ENCODE results near the gene RIPOR2. TPM values are rescaled to one million over a fixed set of nuclear protein-coding genes. Genes with fewer than 3 reads are reported as not detected.

The RIPOR2 gene
- total RNA-seq, 1 experiment from 2014 or later = 5.0 TPM

GRCh38 chr6:24907919-24908649 lies 27.7 kb downstream of the RIPOR2 start:
- H3K9ac ChIP-seq (ENCODE audit: extremely low read depth, insufficient read length, low read length) = no peak overlapping the region
- H3K4me1 ChIP-seq (ENCODE audit: insufficient read depth, low read length) = peaks cover 6% of the 10 kb centered on the region; the same call in 1 of the 2 replicates
- H3K18ac ChIP-seq (ENCODE audit: insufficient read length, low read depth, low read length) = no peak overlapping the region
- H4K20me1 ChIP-seq (ENCODE audit: control insufficient read depth, insufficient read depth, insufficient read length) = no peaks in the 10 kb centered on the region
- H4K5ac ChIP-seq (ENCODE audit: insufficient read length, low read depth, low read length) = no peak overlapping the region
- TF ChIP-seq CTCF (conservative IDR thresholded peaks at IDR 0.05) = no peak
- H4K8ac ChIP-seq (replicated peaks; ENCODE audit: insufficient read length, low read depth, low read length) = no peak overlapping the region
- Mint-ChIP-seq H3K27me3 (ENCODE audit: low read depth) (peaks cover 49% of the 10 kb centered on the region), H3K4me1 (peaks cover 30 to 37% of the 10 kb centered on the region in 2 experiments), H3K9me3 (no peaks in the 10 kb centered on the region; a peak in 1 of 5 replicates), H3K27ac (no peak overlapping the region), H3K4me3 (no peak overlapping the region; a peak in 1 of 5 replicates), H3K36me3 (ENCODE audit: insufficient read depth in 1 of 3, low read depth in 3 of 3) (peaks cover 0 to 10% (median 0%) of the 10 kb centered on the region in 3 experiments; a peak in 3 of 7 replicates)
- no peaks in the 10 kb centered on the region for H3K79me1 ChIP-seq (ENCODE audit: insufficient read depth, low read depth, low read length, poor library complexity, severe bottlenecking)
- H2BK15ac ChIP-seq (ENCODE audit: low read depth, low read length) = no peak overlapping the region
- no peak overlapping the region for H2AK5ac ChIP-seq (ENCODE audit: insufficient read length, low read length)
- H3K9me3 ChIP-seq (ENCODE audit: control insufficient read depth, low read depth, low read length) = no peaks in the 10 kb centered on the region
- no peak overlapping the region for H2BK5ac ChIP-seq (ENCODE audit: insufficient read length, low read length)
- H2AFZ ChIP-seq (ENCODE audit: low read length) = no peak overlapping the region
- no peak overlapping the region for H2BK12ac ChIP-seq (ENCODE audit: insufficient read length, low read depth, low read length)
- no peak overlapping the region for H4K91ac ChIP-seq (ENCODE audit: insufficient read length, low read depth, low read length)
- H2BK120ac ChIP-seq (ENCODE audit: low read depth, low read length, poor library complexity, severe bottlenecking) = no peak overlapping the region
- no peak overlapping the region for H3K4me2 ChIP-seq (ENCODE audit: insufficient read depth, insufficient read length, low read length)
- no peak overlapping the region for H2BK20ac ChIP-seq (ENCODE audit: low read depth, low read length, poor library complexity, severe bottlenecking)
- WGBS (ENCODE audit: extremely low coverage, insufficient read length, low lambda C conversion rate) = no CpG with 5 or more reads among the region's 4 CpGs
- H3K4ac ChIP-seq (ENCODE audit: low read depth, low read length) = no peak overlapping the region
- peaks cover 2% of the 10 kb centered on the region; the same call in 1 of the 2 replicates for H3K79me2 ChIP-seq (ENCODE audit: insufficient read depth, low read length)
- H3T11ph ChIP-seq (ENCODE audit: low read length) = no peak overlapping the region
- no peak overlapping the region for H3K56ac ChIP-seq (ENCODE audit: insufficient read length, low read depth, low read length)
- DNase-seq = no peak
- peaks cover 18% of the 10 kb centered on the region for H3K23me2 ChIP-seq (ENCODE audit: insufficient read length, low read depth, low read length, poor library complexity, severe bottlenecking)
- H3K27ac ChIP-seq (ENCODE audit: insufficient read length, low read depth, low read length) = no peak overlapping the region
- H3K27me3 ChIP-seq (ENCODE audit: insufficient read depth, low read length) = no peaks in the 10 kb centered on the region
- no peak overlapping the region; the same call in 1 of the 2 replicates for H3K14ac ChIP-seq (ENCODE audit: insufficient read depth, low read length)
- H3K23ac ChIP-seq (ENCODE audit: insufficient read length, low read depth, low read length) = no peak overlapping the region

All from H9 (cell line).